HEK293 (cell line): ENCODE measurements around the gene TAC3.

Source experiments
- CTCF ChIA-PET: fragments of 350-600 bp; formaldehyde crosslinking; extraction: SDS; loops from one replicate; lab custom pipeline; 2021; ENCODE audit warnings: antibody characterized with exemption; lab: Yijun Ruan, JAX
- POLR2A ChIA-PET: fragments of 300-600 bp; formaldehyde crosslinking; extraction: SDS; loops from one replicate; lab custom pipeline; 2020; ENCODE audit warnings: antibody characterized with exemption, inconsistent platforms; lab: Yijun Ruan, JAX
- H3K27ac ChIP-seq: fragments of 200-500 bp; sonication (Bioruptor generic); 2 replicates; pipeline ENCODE4 v1.5.1; 2014; ENCODE audit warnings: low read depth, low read length, control low read depth, inconsistent platforms; ENCODE audit errors: extremely low read depth
- H3K36me3 ChIP-seq, 2 experiments: fragments of 200-500 bp in 1 of 2; sonication (Bioruptor generic) in 1 of 2; 1 replicate in 1 of 2; 2 replicates in 1 of 2; pipeline ENCODE4 v1.5.1; 2014 to 2017; ENCODE audit warnings: inconsistent platforms in 2 of 2, low read length in 2 of 2; ENCODE audit not compliant: control insufficient read depth in 2 of 2, insufficient read depth in 1 of 2
- H3K4me1 ChIP-seq: fragments of 200-500 bp; sonication (Bioruptor generic); 2 replicates; pipeline ENCODE4 v1.5.1; 2014; ENCODE audit warnings: mild to moderate bottlenecking, low read length, inconsistent platforms; ENCODE audit not compliant: control insufficient read depth, insufficient read depth
- H3K4me3 ChIP-seq: 2 replicates; pipeline ENCODE4 v1.5.1; 2011; ENCODE audit warnings: low read depth, mild to moderate bottlenecking, control low read depth, low read length, moderate library complexity
- H3K9me3 ChIP-seq: fragments of 200-500 bp; sonication (Bioruptor generic); 2 replicates; pipeline ENCODE4 v1.5.1; 2014; ENCODE audit warnings: low read depth, low read length, inconsistent platforms; ENCODE audit not compliant: control insufficient read depth, insufficient read depth
- BCL11A ChIP-seq: fragments of 450-650 bp; formaldehyde crosslinking; IDR thresholded peaks from 2 replicates; pipeline ENCODE4 v1.5.1; 2016; ENCODE audit warnings: low read depth, missing biosample characterization, missing genetic modification characterization
- KLF10 ChIP-seq: fragments of 450-650 bp; IDR thresholded peaks from 2 replicates; pipeline ENCODE4 v1.5.1; 2018; ENCODE audit warnings: missing biosample characterization, mild to moderate bottlenecking, missing genetic modification characterization
- ZFP37 ChIP-seq: fragments of 450-650 bp; formaldehyde crosslinking; IDR thresholded peaks from 2 replicates; pipeline ENCODE4 v1.5.1; 2016; ENCODE audit warnings: missing biosample characterization, missing genetic modification characterization
- ZNF169 ChIP-seq: fragments of 450-650 bp; formaldehyde crosslinking; IDR thresholded peaks from 2 replicates; pipeline ENCODE4 v1.5.1; 2016; ENCODE audit warnings: missing biosample characterization, missing genetic modification characterization
- ZNF174 ChIP-seq: fragments of 450-650 bp; formaldehyde crosslinking; IDR thresholded peaks from 2 replicates; pipeline ENCODE4 v1.5.0; 2017; ENCODE audit warnings: missing biosample characterization, mild to moderate bottlenecking, missing genetic modification characterization
- ZNF341 ChIP-seq: fragments of 450-650 bp; formaldehyde crosslinking; IDR thresholded peaks from 2 replicates; pipeline ENCODE4; 2016; ENCODE audit warnings: low read depth, missing biosample characterization, missing genetic modification characterization
- ZNF426 ChIP-seq: fragments of 450-650 bp; formaldehyde crosslinking; IDR thresholded peaks from 2 replicates; pipeline ENCODE4 v1.5.1; 2017; ENCODE audit warnings: missing biosample characterization, missing genetic modification characterization, mild to moderate bottlenecking, inconsistent platforms, moderate library complexity
- ZNF48 ChIP-seq: fragments of 450-650 bp; formaldehyde crosslinking; IDR thresholded peaks from 2 replicates; pipeline ENCODE4 v1.5.1; 2016; ENCODE audit warnings: missing biosample characterization, missing genetic modification characterization
- ZNF510 ChIP-seq: fragments of 450-650 bp; formaldehyde crosslinking; IDR thresholded peaks from 2 replicates; pipeline ENCODE4 v1.5.1; 2018; ENCODE audit warnings: mild to moderate bottlenecking, missing genetic modification characterization, missing biosample characterization; ENCODE audit not compliant: insufficient replicate concordance
- ZNF555 ChIP-seq: fragments of 450-650 bp; formaldehyde crosslinking; conservative IDR thresholded peaks from 2 replicates; pipeline ENCODE4 v1.5.1; 2017; ENCODE audit warnings: missing biosample characterization, mild to moderate bottlenecking, missing genetic modification characterization, inconsistent platforms
- ZNF560 ChIP-seq: fragments of 450-650 bp; formaldehyde crosslinking; IDR thresholded peaks from 2 replicates; pipeline ENCODE4 v1.5.1; 2017; ENCODE audit warnings: missing biosample characterization, missing genetic modification characterization, borderline replicate concordance
- ZNF629 ChIP-seq: fragments of 450-650 bp; formaldehyde crosslinking; IDR thresholded peaks from 2 replicates; pipeline ENCODE4 v1.5.1; 2017; ENCODE audit warnings: missing biosample characterization, missing genetic modification characterization
- ZNF654 ChIP-seq: fragments of 450-650 bp; formaldehyde crosslinking; IDR thresholded peaks from 2 replicates; pipeline ENCODE4 v1.5.1; 2016; ENCODE audit warnings: low read depth, missing biosample characterization, missing genetic modification characterization
- TF ChIP-seq, protein P1 (sequence below): fragments of 450-650 bp; formaldehyde crosslinking; IDR thresholded peaks from 2 replicates; pipeline ENCODE4 v1.5.1; 2016; ENCODE audit warnings: missing biosample characterization, missing genetic modification characterization
- TF ChIP-seq, protein P2 (sequence below): fragments of 450-650 bp; formaldehyde crosslinking; IDR thresholded peaks from 2 replicates; pipeline ENCODE4 v1.5.1; 2016; ENCODE audit warnings: missing biosample characterization, missing genetic modification characterization
- TF ChIP-seq, protein P3 (sequence below): fragments of 450-650 bp; formaldehyde crosslinking; IDR thresholded peaks from 2 replicates; pipeline ENCODE4 v1.5.1; 2016; ENCODE audit warnings: missing biosample characterization, missing genetic modification characterization
- TF ChIP-seq, protein P4 (sequence below): sonication (generic); formaldehyde crosslinking; IDR thresholded peaks from 2 replicates; pipeline ENCODE4 v1.8.1; 2022; ENCODE audit warnings: mild to moderate bottlenecking, moderate library complexity, missing genetic modification reagents
- TF ChIP-seq, protein P5 (sequence below): fragments of 450-650 bp; formaldehyde crosslinking; IDR thresholded peaks from 2 replicates; pipeline ENCODE4 v1.5.1; 2016; ENCODE audit warnings: missing biosample characterization, missing genetic modification characterization
- TF ChIP-seq, protein P6 (sequence below): fragments of 450-650 bp; formaldehyde crosslinking; IDR thresholded peaks from 2 replicates; pipeline ENCODE4 v1.5.1; 2016; ENCODE audit warnings: missing biosample characterization, missing genetic modification characterization, borderline replicate concordance

TAC3 gene

DNA sequence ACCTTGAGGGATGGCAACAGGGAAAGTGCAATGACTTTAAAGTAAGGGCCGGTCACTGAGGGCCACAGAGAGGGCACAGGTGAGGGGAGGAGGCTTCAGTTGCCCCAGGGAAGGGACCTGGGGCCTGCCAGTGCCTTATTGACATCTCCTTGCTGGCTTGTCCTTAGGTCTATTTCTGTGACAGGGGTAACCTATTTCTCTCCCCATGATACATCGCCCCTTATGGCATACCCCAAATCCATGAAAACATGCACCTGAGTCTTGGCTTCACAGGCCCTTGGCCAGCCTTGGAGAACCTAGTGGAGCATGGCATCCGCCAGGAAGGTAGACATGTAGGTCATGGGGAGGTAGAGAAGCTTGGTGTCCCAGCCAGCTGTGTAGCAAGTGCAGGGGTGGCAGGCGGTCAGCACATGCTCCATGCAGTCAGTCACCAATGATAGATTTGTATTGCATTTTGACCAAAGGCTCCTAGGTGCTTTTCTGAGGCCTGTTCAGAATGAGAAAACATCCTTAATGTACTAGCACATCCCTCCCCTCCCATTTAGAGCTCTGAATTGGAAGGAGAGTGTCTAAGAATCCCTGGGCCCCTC, 35.3 kb downstream of the TAC3 start:
- no peak overlapping the region for H3K4me3 ChIP-seq
- CTCF ChIA-PET = interaction anchor here (0.6 to 0.9 kb wide), 3 partner anchors 20 to 225 kb away, joined by 3 to 4 read pairs (median 3); no protein-coding TSS in a partner anchor
- no peak overlapping the region for H3K27ac ChIP-seq
- no peaks in the 10 kb centered on the region for H3K36me3 ChIP-seq
- H3K9me3 ChIP-seq = no peaks in the 10 kb centered on the region
- TF ChIP-seq ZNF555 (tag by site-specific recombination) (no peak), BCL11A (no peak), ZNF426 (tag by site-specific recombination) (no peak), ZNF174 (tag by site-specific recombination) (no peak), ZFP37 (no peak), ZNF341 (no peak), ZNF654 (tag by site-specific recombination) (no peak), ZNF510 (tag by site-specific recombination) (no peak), ZNF169 (tag by site-specific recombination) (no peak), ZNF48 (tag by site-specific recombination) (no peak), ZNF560 (tag by site-specific recombination) (no peak), ZNF629 (tag by site-specific recombination) (no peak)
- TF ChIP-seq, protein P1, sequence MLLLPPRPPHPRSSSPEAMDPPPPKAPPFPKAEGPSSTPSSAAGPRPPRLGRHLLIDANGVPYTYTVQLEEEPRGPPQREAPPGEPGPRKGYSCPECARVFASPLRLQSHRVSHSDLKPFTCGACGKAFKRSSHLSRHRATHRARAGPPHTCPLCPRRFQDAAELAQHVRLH (tag by site-specific recombination) = no peak
- TF ChIP-seq, protein P2, sequence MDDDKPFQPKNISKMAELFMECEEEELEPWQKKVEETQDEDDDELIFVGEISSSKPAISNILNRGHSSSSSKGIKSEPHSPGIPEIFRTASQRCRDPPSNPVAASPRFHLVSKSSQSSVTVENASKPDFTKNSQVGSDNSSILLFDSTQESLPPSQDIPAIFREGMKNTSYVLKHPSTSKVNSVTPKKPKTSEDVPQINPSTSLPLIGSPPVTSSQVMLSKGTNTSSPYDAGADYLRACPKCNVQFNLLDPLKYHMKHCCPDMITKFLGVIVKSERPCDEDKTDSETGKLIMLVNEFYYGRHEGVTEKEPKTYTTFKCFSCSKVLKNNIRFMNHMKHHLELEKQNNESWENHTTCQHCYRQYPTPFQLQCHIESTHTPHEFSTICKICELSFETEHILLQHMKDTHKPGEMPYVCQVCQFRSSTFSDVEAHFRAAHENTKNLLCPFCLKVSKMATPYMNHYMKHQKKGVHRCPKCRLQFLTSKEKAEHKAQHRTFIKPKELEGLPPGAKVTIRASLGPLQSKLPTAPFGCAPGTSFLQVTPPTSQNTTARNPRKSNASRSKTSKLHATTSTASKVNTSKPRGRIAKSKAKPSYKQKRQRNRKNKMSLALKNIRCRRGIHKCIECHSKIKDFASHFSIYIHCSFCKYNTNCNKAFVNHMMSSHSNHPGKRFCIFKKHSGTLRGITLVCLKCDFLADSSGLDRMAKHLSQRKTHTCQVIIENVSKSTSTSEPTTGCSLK (tag by site-specific recombination) = no peak
- TF ChIP-seq, protein P3, sequence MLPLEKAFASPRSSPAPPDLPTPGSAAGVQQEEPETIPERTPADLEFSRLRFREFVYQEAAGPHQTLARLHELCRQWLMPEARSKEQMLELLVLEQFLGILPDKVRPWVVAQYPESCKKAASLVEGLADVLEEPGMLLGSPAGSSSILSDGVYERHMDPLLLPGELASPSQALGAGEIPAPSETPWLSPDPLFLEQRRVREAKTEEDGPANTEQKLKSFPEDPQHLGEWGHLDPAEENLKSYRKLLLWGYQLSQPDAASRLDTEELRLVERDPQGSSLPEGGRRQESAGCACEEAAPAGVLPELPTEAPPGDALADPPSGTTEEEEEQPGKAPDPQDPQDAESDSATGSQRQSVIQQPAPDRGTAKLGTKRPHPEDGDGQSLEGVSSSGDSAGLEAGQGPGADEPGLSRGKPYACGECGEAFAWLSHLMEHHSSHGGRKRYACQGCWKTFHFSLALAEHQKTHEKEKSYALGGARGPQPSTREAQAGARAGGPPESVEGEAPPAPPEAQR (tag by site-specific recombination) = no peak
- TF ChIP-seq, protein P4, sequence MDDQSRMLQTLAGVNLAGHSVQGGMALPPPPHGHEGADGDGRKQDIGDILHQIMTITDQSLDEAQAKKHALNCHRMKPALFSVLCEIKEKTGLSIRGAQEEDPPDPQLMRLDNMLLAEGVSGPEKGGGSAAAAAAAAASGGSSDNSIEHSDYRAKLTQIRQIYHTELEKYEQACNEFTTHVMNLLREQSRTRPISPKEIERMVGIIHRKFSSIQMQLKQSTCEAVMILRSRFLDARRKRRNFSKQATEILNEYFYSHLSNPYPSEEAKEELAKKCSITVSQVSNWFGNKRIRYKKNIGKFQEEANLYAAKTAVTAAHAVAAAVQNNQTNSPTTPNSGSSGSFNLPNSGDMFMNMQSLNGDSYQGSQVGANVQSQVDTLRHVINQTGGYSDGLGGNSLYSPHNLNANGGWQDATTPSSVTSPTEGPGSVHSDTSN (CRISPR knock-in tag) = no peak
- TF ChIP-seq, all 188 proteins: peak for 0
- POLR2A ChIA-PET = no interaction called here
- no peaks in the 10 kb centered on the region for H3K4me1 ChIP-seq

DNA sequence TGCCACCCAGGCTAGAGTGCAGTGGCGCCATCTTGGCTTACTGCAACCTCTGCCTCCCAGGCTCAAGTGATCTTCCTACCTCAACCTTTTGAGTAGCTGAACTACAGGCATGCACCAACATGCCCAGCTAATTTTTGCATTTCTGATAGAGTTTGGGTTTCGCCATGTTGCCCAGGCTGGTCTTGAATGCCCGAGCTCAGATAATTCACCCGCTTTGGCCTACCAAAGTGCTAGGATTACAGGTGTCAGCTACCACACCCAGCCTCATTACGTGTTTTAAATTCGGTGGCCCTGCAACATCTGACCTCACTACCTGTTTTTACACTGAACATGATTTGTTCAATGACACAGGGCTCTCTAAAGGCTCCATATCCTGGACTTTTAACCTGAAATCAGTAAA, 36.1 kb downstream of the TAC3 start:
- POLR2A ChIA-PET = no interaction called here
- no peaks in the 10 kb centered on the region for H3K36me3 ChIP-seq
- TF ChIP-seq BCL11A = no peak
- TF ChIP-seq, protein P5, sequence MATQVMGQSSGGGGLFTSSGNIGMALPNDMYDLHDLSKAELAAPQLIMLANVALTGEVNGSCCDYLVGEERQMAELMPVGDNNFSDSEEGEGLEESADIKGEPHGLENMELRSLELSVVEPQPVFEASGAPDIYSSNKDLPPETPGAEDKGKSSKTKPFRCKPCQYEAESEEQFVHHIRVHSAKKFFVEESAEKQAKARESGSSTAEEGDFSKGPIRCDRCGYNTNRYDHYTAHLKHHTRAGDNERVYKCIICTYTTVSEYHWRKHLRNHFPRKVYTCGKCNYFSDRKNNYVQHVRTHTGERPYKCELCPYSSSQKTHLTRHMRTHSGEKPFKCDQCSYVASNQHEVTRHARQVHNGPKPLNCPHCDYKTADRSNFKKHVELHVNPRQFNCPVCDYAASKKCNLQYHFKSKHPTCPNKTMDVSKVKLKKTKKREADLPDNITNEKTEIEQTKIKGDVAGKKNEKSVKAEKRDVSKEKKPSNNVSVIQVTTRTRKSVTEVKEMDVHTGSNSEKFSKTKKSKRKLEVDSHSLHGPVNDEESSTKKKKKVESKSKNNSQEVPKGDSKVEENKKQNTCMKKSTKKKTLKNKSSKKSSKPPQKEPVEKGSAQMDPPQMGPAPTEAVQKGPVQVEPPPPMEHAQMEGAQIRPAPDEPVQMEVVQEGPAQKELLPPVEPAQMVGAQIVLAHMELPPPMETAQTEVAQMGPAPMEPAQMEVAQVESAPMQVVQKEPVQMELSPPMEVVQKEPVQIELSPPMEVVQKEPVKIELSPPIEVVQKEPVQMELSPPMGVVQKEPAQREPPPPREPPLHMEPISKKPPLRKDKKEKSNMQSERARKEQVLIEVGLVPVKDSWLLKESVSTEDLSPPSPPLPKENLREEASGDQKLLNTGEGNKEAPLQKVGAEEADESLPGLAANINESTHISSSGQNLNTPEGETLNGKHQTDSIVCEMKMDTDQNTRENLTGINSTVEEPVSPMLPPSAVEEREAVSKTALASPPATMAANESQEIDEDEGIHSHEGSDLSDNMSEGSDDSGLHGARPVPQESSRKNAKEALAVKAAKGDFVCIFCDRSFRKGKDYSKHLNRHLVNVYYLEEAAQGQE (tag by site-specific recombination) = no peak
- TF ChIP-seq KLF10 (tag by site-specific recombination) = no peak
- TF ChIP-seq ZNF48 (tag by site-specific recombination) = no peak
- TF ChIP-seq, protein P6, sequence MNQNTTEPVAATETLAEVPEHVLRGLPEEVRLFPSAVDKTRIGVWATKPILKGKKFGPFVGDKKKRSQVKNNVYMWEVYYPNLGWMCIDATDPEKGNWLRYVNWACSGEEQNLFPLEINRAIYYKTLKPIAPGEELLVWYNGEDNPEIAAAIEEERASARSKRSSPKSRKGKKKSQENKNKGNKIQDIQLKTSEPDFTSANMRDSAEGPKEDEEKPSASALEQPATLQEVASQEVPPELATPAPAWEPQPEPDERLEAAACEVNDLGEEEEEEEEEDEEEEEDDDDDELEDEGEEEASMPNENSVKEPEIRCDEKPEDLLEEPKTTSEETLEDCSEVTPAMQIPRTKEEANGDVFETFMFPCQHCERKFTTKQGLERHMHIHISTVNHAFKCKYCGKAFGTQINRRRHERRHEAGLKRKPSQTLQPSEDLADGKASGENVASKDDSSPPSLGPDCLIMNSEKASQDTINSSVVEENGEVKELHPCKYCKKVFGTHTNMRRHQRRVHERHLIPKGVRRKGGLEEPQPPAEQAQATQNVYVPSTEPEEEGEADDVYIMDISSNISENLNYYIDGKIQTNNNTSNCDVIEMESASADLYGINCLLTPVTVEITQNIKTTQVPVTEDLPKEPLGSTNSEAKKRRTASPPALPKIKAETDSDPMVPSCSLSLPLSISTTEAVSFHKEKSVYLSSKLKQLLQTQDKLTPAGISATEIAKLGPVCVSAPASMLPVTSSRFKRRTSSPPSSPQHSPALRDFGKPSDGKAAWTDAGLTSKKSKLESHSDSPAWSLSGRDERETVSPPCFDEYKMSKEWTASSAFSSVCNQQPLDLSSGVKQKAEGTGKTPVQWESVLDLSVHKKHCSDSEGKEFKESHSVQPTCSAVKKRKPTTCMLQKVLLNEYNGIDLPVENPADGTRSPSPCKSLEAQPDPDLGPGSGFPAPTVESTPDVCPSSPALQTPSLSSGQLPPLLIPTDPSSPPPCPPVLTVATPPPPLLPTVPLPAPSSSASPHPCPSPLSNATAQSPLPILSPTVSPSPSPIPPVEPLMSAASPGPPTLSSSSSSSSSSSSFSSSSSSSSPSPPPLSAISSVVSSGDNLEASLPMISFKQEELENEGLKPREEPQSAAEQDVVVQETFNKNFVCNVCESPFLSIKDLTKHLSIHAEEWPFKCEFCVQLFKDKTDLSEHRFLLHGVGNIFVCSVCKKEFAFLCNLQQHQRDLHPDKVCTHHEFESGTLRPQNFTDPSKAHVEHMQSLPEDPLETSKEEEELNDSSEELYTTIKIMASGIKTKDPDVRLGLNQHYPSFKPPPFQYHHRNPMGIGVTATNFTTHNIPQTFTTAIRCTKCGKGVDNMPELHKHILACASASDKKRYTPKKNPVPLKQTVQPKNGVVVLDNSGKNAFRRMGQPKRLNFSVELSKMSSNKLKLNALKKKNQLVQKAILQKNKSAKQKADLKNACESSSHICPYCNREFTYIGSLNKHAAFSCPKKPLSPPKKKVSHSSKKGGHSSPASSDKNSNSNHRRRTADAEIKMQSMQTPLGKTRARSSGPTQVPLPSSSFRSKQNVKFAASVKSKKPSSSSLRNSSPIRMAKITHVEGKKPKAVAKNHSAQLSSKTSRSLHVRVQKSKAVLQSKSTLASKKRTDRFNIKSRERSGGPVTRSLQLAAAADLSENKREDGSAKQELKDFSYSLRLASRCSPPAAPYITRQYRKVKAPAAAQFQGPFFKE (tag by site-specific recombination) = no peak

More for the DNA sequence above, 36.1 kb downstream of the TAC3 start:
- Histone ChIP-seq H3K4me3 (no peak overlapping the region), H3K27ac (no peak overlapping the region), H3K4me1 (no peaks in the 10 kb centered on the region), H3K9me3 (no peaks in the 10 kb centered on the region)
- CTCF ChIA-PET = interaction anchor here (0.6 kb wide), 1 partner anchor 224 kb away, joined by 4 read pairs; no protein-coding TSS in a partner anchor
